HepG2 (cell line): ENCODE results near the gene DLEC1. TPM values are rescaled to one million over a fixed set of nuclear protein-coding genes. Genes with fewer than 3 reads are reported as not detected.

Source experiments
- ATAC-seq: fragments of 200-7000 bp; cut with Tn5 transposase; 3 replicates; pipeline ENCODE4 v1.9.1; 2020; ENCODE audit warnings: mild to moderate bottlenecking, moderate library complexity
- BruUV-seq: library from RNA; stranded (reverse); fragments of 400-500 nt; replicated peaks from 2 replicates; lab custom pipeline; 2021; lab: Mats Ljungman, UMichigan
- CTCF ChIA-PET: fragments of 300-600 bp; formaldehyde crosslinking; extraction: SDS; loops from one replicate; lab custom pipeline; 2021; ENCODE audit warnings: low total read pairs, inconsistent platforms, low intra/inter-chr PET ratio; lab: Yijun Ruan, JAX
- POLR2A ChIA-PET: fragments of 350-600 bp; sonication (Branson Sonifier 250); formaldehyde crosslinking; loops from one replicate; lab custom pipeline; 2020; ENCODE audit warnings: antibody characterized with exemption, inconsistent platforms; lab: Yijun Ruan, JAX
- DNase-seq: peaks from one replicate; pipeline ENCODE4 v3.0.0-alpha.2; 2015; ENCODE audit warnings: low spot score
- FAIRE-seq: peaks from 3 replicates; lab custom pipeline; 2011; peaks lifted over from hg19 to GRCh38; lab: Jason Lieb, UNC
- H2AFZ ChIP-seq: one replicate; pipeline ENCODE4 v1.6.1; 2011; ENCODE audit warnings: low read length, inconsistent platforms
- H3K27ac ChIP-seq: fragments of 300-600 bp; 3 replicates; pipeline ENCODE4 v1.8.0; 2011; ENCODE audit warnings: mixed run types, mild to moderate bottlenecking, mixed read lengths, low read length, inconsistent platforms; ENCODE audit not compliant: insufficient read depth; ENCODE audit errors: extremely low read length
- H3K27me3 ChIP-seq, 2 experiments: fragments of 200-600 bp in 1 of 2; 2 replicates in 1 of 2; 3 replicates in 1 of 2; pipeline versions ENCODE4 v1.6.0 to v1.8.0; 2011; ENCODE audit warnings: low read length in 2 of 2, mild to moderate bottlenecking in 2 of 2, moderate library complexity in 2 of 2, inconsistent platforms in 1 of 2; ENCODE audit not compliant: insufficient read depth in 2 of 2, control insufficient read depth in 1 of 2
- H3K36me3 ChIP-seq, 2 experiments: fragments of 200-600 bp in 1 of 2; replicated peaks in 1 of 2; 2 replicates in 1 of 2; 3 replicates in 1 of 2; pipeline versions ENCODE4 v1.5.1 to v1.8.0; 2011; ENCODE audit warnings: low read length in 2 of 2, inconsistent platforms in 1 of 2; ENCODE audit not compliant: insufficient read depth in 2 of 2, control insufficient read depth in 1 of 2
- H3K4me1 ChIP-seq: 2 replicates; pipeline ENCODE4 v1.5.1; 2012; ENCODE audit warnings: low read length, inconsistent platforms; ENCODE audit not compliant: insufficient read depth
- H3K4me2 ChIP-seq: 2 replicates; pipeline ENCODE4 v1.6.0; 2011; ENCODE audit warnings: low read depth, low read length, inconsistent platforms
- H3K4me3 ChIP-seq, 3 experiments: fragments of 200-600 bp in 1 of 3; sonication (generic), shearing (Covaris generic) in 1 of 3; replicated peaks in 1 of 3; 2 replicates each; pipeline ENCODE4 v1.5.1; 2011 to 2016; ENCODE audit warnings: low read length in 3 of 3, inconsistent platforms in 2 of 3, low read depth in 2 of 3, mild to moderate bottlenecking in 2 of 3, control low read depth in 1 of 3, mixed read lengths in 1 of 3; ENCODE audit not compliant: insufficient read depth in 1 of 3
- H3K79me2 ChIP-seq: one replicate; pipeline ENCODE4 v1.6.1; 2011; ENCODE audit warnings: low read length, inconsistent platforms; ENCODE audit not compliant: insufficient read depth
- H3K9ac ChIP-seq: 2 replicates; pipeline ENCODE4 v1.6.0; 2011; ENCODE audit warnings: mild to moderate bottlenecking, low read depth, low read length, inconsistent platforms; ENCODE audit not compliant: insufficient read depth
- H3K9me3 ChIP-seq: 2 replicates; pipeline ENCODE4 v1.5.1; 2012; ENCODE audit warnings: mild to moderate bottlenecking, low read length
- H4K20me1 ChIP-seq: 2 replicates; pipeline ENCODE4 v1.6.0; 2011; ENCODE audit warnings: inconsistent platforms, mild to moderate bottlenecking, low read length, moderate library complexity; ENCODE audit not compliant: insufficient read depth
- LRRFIP1 ChIP-seq: sonication (generic); formaldehyde crosslinking; conservative IDR thresholded peaks from 2 replicates; pipeline ENCODE4 v1.4.0; 2020; ENCODE audit warnings: missing genetic modification reagents
- MED13 ChIP-seq: sonication (generic); formaldehyde crosslinking; IDR thresholded peaks from 2 replicates; pipeline ENCODE4 v1.5.0; 2020; ENCODE audit warnings: missing genetic modification reagents
- MYC ChIP-seq: sonication (generic); formaldehyde crosslinking; IDR thresholded peaks from 2 replicates; pipeline ENCODE4 v1.9.0; 2021; ENCODE audit warnings: missing genetic modification reagents, borderline replicate concordance
- NR2F1 ChIP-seq, 2 experiments: fragments of 450-650 bp in 1 of 2; formaldehyde crosslinking in 1 of 2; IDR thresholded peaks; 2 replicates each; pipeline versions ENCODE4 v1.5.0 to v1.6.1; 2016 to 2020; ENCODE audit warnings: mild to moderate bottlenecking in 1 of 2, missing compliant biosample characterization in 1 of 2, missing genetic modification reagents in 1 of 2, moderate library complexity in 1 of 2
- SNAPC4 ChIP-seq: sonication (generic); formaldehyde crosslinking; IDR thresholded peaks from 2 replicates; pipeline ENCODE4 v1.4.0; 2020; ENCODE audit warnings: mild to moderate bottlenecking, missing genetic modification reagents
- TBX2 ChIP-seq: sonication (generic); formaldehyde crosslinking; IDR thresholded peaks from 2 replicates; pipeline ENCODE4 v1.5.0; 2020; ENCODE audit warnings: missing genetic modification reagents, mild to moderate bottlenecking, borderline replicate concordance
- U2AF1 ChIP-seq: fragments of 200-400 bp; formaldehyde crosslinking; optimal IDR thresholded peaks from 2 replicates; pipeline ENCODE3; 2017; ENCODE audit warnings: mild to moderate bottlenecking, low read depth, low read length
- ZFP36L2 ChIP-seq: sonication (generic); formaldehyde crosslinking; IDR thresholded peaks from 2 replicates; pipeline ENCODE4 v1.4.0; 2020; ENCODE audit warnings: missing genetic modification reagents
- ZNF256 ChIP-seq: sonication (generic); formaldehyde crosslinking; conservative IDR thresholded peaks from 2 replicates; pipeline ENCODE4 v1.4.0; 2020; ENCODE audit warnings: missing genetic modification reagents
- ZNF414 ChIP-seq: sonication (generic); formaldehyde crosslinking; IDR thresholded peaks from 2 replicates; pipeline ENCODE4 v1.5.0; 2020; ENCODE audit warnings: missing genetic modification reagents
- ZNF607 ChIP-seq: sonication (generic); formaldehyde crosslinking; IDR thresholded peaks from 2 replicates; pipeline ENCODE4 v1.5.1; 2020; ENCODE audit warnings: missing genetic modification reagents, mild to moderate bottlenecking, borderline replicate concordance
- ZNF737 ChIP-seq: sonication (generic); formaldehyde crosslinking; IDR thresholded peaks from 2 replicates; pipeline ENCODE4 v1.5.0; 2020; ENCODE audit warnings: missing genetic modification reagents, mild to moderate bottlenecking, borderline replicate concordance
- ZNF766 ChIP-seq: sonication (generic); formaldehyde crosslinking; IDR thresholded peaks from 2 replicates; pipeline ENCODE4 v1.5.0; 2020; ENCODE audit warnings: missing genetic modification reagents, borderline replicate concordance
- ZNF768 ChIP-seq: sonication (generic); formaldehyde crosslinking; IDR thresholded peaks from 2 replicates; pipeline ENCODE4 v1.4.0; 2020; ENCODE audit warnings: missing genetic modification reagents
- ZNF883 ChIP-seq: sonication (generic); formaldehyde crosslinking; IDR thresholded peaks from 2 replicates; pipeline ENCODE4 v1.5.1; 2020; ENCODE audit warnings: mild to moderate bottlenecking, missing genetic modification reagents; ENCODE audit errors: not compliant biosample characterization
- WGBS: methylation state at CpG from one replicate; pipeline ENCODE4 v1.1.6; 2017; ENCODE audit warnings: low lambda C conversion rate; 5-methylcytosine and 5-hydroxymethylcytosine counted together
- in situ Hi-C: cut with HindIII; loops from 2 replicates; pipeline ENCODE4 v1.10.0; 2017; ENCODE audit warnings: low pct_unique_long_range_greater_than_20kb; ENCODE audit not compliant: extremely low pct_ligation_motif_present
- intact Hi-C: fragments of 100-400 bp; cut with micrococcal nuclease; formaldehyde crosslinking; loops from one replicate; pipeline ENCODE4 v1.10.0; 2022; ENCODE audit not compliant: unreplicated experiment
- polyA plus RNA-seq, 8 experiments: library from polyadenylated mRNA; depleted of rRNA in 3 of 8; stranded (reverse) in 7 of 8; unstranded in 1 of 8; fragments of >200 nt; fragmentation: Illumina TruSeq in 4 of 8; extraction: Trizol in 4 of 8; gene quantifications; 2 replicates each; pipeline versions ENCODE4 v1.2.1 to v1.2.3, GENCODE V29; 2011 to 2016; ENCODE audit warnings: low read depth in 4 of 8, missing spikeins in 1 of 8, mixed read lengths in 1 of 8; ENCODE audit not compliant: insufficient read depth in 1 of 8
- total RNA-seq, 5 experiments: library from RNA; depleted of rRNA; stranded (reverse); fragments of >200 nt; fragmentation: Illumina TruSeq; extraction: Trizol; gene quantifications; 2 replicates each; pipeline ENCODE4 v1.2.3, GENCODE V29; 2016; ENCODE audit warnings: low read depth in 1 of 5

The DLEC1 gene
- total and polyA plus RNA-seq, 2 of the 13 experiments (the other 11 are each of a cell fraction or from before 2014, with no cell fraction given) = 0.09 TPM; not detected in 1

- Histone ChIP-seq H2AFZ (no peak overlapping the region), H3K27ac (peak overlapping the region; percentile 97), H3K9me3 (no peaks in the 10 kb centered on the region), H3K4me2 (peak overlapping the region; percentile 90), H3K4me1 (peaks cover 63% of the 10 kb centered on the region), H3K9ac (peak overlapping the region; percentile 90), H3K36me3 (peaks cover 3 to 30% of the 10 kb centered on the region in 2 experiments), H3K27me3 (no peaks in the 10 kb centered on the region; a peak in 1 of 5 replicates), H3K4me3 (peak overlapping the region; percentile 85 to 96 (median 89)), H3K79me2 (peaks cover 63% of the 10 kb centered on the region), H4K20me1 (peaks cover 3% of the 10 kb centered on the region; the same call in 1 of the 2 replicates)
- FAIRE-seq (no peak), ATAC-seq (no peak), DNase-seq (no peak)
- ChIA-PET CTCF (no interaction called here), POLR2A (interaction anchor here (0.6 to 7.0 kb wide), 11 partner anchors 8 to 349 kb away, joined by 3 to 179 read pairs (median 4); partner anchors contain the start of gene OXSR1)
- 2% methylated on average over 13 of the region's 20 CpGs for WGBS
- intact Hi-C loops = loop anchor here (2.0 to 10.0 kb wide), 2 partner anchors 108 to 132 kb away; no protein-coding TSS in a partner anchor
- BruUV-seq = TSS peak; percentile 46
- in situ Hi-C loops = loop anchor here (25.0 kb wide), 1 partner anchor 326 kb away; the partner anchor contains the start of gene ACVR2B
- TF ChIP-seq ZNF883 (peak; percentile 71), NR2F1 (CRISPR knock-in tag; IDR thresholded peaks at IDR 0.05) (peak; percentile 43 to 48; a peak in 1 of 4 replicates), ZNF414 (CRISPR knock-in tag) (peak; percentile 84), TBX2 (CRISPR knock-in tag) (peak; percentile 22; the same call in 1 of the 2 replicates), ZNF256 (0 out of 2 replicates have a peak, but pooled peaks have one; percentile 34), ZNF737 (no peak), MED13 (0 out of 2 replicates have a peak, but pooled peaks have one; percentile 33), SNAPC4 (CRISPR knock-in tag) (0 out of 2 replicates have a peak, but pooled peaks have one; percentile 14), ZNF607 (CRISPR knock-in tag) (0 out of 2 replicates have a peak, but pooled peaks have one; percentile 2), U2AF1 (peak; percentile 3), MYC (CRISPR knock-in tag) (0 out of 2 replicates have a peak, but pooled peaks have one; percentile 7), ZNF766 (CRISPR knock-in tag) (no peak), ZNF768 (no peak), LRRFIP1 (CRISPR knock-in tag) (no peak), ZFP36L2 (no peak)
These were observed 97.4 kb downstream of the DLEC1 start for GRCh38 chr3:38136393-38136776.
